GM21825 (cell line): ENCODE results near the gene HEATR9.
"Not testable (repeated sequence)": the region's sequence is repeated elsewhere in the genome, so short reads cannot be mapped to it uniquely, and the experiment has no call there.

ENCODE experiments used
- ATAC-seq: cut with Tn5 transposase; IDR thresholded peaks from one replicate; pipeline ENCODE4 v1.9.1; 2021; ENCODE audit warnings: mild to moderate bottlenecking, moderate library complexity; ENCODE audit not compliant: unreplicated experiment

HEATR9 gene, protein sequence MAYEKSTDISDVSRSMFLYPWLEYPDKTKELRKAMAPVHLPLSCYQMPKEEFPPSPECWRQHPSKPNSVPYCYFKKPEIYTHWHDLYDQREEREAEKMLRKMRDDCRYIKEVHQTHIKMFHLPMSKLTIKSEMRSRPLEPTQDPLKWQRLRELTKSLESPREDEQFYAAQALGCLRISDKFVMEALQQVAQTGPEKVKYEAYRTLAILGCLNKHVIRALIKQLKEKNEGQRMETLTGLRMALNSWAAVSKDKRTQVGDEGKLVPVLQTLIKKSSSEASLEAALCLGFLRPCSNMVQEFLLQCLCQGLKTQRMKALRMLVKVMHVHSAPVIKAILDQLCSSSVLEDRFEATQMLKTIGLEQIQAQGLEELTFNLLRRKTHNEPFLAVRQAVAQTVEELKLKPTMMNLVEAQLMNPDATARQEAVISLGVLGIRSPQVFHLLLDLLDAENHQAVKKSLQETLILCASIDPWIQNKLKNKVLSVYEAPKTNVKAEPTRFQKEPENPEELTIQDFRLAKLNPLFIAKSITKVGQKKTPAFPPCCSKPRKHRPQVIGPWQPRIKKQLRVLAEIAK

DNA sequence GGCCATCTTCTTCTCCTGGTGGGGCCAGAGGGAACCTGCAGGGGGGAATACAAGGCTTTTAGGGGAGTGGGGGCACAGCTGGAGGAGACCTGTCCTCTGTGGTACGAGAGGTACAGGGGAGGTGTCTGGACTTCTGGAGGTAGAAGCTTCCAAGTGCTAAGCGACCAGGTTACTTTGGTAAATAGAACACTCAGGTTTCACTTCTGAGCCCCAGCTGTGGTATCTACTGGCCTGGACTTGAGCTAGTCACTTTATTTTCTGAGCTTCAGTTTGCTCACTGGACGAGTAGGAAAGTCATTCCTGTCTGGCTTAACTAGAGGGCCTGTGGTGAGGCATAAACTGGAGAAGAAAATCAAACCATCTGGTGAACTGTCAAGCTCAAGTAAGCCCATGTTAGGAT, at the start of gene HEATR9:
Gene HEATR9 (minus strand): TSS at position 155 of the 400 bp plus-strand sequence. CDS start 149 bp downstream, at position 6.
- no peak for ATAC-seq

GRCh38 chr17:35917519-35918213, 49.0 kb upstream of the HEATR9 start:
- no peak for ATAC-seq

DNA sequence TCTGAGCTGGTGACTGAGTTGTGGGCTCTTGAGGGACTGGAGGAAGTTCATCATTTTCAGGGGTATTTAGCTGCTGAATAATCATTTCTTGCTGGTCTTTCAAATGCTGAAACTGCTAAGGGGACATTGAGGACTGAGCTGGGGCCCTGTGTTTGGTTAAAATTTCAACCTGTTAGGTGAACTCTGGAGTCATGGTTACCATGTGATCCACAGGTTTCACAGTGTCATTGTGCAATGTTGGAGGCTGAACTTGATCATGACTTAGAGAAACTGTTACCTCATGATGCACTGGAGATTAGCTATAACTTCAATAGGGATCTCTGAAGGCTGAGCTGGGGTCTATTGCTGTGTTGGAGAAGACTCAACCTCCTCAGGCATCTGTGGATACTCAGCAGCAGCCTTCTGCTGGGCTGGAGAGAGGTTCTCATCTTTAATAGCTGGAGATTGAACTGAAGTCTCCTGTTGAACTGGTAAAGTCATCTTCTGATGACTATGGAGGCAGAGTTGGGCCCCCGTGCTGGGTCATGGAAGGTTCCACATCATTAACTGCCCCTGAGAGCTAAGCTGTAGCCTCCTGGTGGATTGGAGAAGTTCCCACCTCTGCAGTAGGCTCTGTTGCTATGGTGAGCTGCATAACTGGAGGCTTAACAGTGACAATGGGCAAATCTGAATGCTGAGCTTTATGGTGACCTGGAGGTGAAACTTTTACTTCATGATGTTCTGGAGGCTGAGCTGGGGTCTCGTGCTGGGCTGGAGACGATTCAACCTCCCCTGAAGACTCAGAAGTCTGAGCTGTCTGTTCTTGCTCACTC, 46.7 kb upstream of the HEATR9 start:
- ATAC-seq, result no peak

DNA sequence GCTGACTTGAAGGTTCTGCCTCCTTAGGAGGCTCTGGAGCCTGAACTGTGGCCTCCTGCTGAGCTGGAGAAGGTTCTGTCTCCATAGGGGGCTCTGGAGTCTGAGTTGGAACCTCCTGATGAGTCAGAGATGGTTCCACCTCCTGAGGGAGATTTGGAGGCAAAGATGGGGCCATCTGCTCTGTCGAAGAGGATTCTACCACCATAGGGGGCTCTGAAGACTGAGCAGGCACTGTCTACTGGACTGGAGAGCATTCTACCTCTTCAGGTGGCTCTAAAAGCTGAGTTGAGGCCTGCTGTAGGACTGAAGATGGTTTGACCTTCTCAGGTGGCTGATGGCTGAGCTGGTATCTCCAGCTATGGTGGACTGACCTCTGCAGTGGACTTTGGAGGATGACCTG, 45.7 kb upstream of the HEATR9 start:
- ATAC-seq, result no peak

GRCh38 chr17:35913609-35914008, 44.9 kb upstream of the HEATR9 start:
- ATAC-seq, result no peak

DNA sequence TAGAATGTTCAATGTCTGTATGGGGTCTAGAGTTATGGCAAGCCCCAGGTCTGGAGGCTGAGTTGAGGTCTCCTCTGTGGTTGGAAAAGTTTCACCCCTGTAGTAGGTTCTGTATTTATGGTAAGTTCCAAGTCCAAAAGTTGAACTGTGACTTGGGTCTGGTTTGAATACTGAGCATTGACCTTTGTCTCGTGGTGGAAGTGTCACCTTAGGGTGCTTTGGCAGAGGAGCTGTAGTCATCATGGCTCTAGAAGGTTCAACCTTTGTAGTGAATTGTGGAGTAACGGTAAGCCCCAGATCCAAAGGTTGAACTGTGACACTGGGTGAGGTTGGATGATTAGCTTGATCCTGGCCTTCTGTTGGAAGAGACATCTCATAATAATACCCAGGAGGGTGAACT, 44.3 kb upstream of the HEATR9 start:
- no peak for ATAC-seq

DNA sequence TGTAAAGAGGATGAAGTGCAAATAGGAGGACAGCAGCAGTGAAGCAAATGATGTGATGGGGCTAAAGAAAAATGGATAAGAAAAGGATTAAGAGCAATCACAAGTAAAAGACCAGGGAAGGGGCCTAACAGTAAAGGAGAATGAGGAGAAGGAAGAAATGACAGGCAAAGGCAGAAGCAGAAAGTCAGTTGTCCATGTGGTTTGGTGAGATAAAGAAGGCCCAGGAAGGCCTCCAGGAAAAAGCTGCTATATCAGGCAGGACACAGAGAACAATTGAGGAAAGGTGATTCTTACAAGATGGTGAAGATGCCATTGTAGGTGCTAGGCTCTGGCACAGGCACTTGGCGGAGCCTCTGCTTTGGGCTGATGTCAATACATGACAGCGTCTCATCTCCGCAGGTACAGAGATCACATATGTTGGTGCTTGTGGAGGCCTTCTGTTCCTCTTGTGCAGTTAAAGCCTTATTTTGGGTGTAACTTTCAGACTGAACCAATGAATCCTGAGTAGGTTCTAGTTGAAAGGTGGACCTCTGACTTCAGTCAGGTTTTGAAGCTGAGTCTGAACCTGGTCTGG, 43.7 kb upstream of the HEATR9 start:
- no peak for ATAC-seq

DNA sequence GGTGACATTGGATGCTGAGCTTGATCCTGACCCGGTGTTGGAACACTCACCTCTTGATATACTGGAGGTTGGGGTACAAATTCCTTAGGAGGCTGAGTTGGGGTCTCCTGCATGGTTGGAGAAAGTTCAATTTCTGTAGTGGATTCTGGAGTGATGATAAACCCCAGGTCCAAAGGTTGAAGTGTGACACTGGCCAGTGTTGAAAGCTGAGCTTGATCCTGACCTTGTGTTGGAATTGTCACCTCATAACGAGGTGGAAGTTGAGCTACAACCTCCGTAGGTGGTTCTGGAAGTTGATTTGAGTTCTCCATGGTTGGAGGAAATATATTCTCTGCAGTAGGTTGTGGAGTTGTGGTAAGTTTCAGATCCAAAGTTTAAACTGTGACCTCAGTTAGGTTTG, 40.7 kb upstream of the HEATR9 start:
- ATAC-seq, result no peak

GRCh38 chr17:35907691-35908090, 39.0 kb upstream of the HEATR9 start:
- ATAC-seq, result no peak

- ATAC-seq, result no peak
Observed at GRCh38 chr17:35906926-35907637, 38.4 kb upstream of the HEATR9 start.

DNA sequence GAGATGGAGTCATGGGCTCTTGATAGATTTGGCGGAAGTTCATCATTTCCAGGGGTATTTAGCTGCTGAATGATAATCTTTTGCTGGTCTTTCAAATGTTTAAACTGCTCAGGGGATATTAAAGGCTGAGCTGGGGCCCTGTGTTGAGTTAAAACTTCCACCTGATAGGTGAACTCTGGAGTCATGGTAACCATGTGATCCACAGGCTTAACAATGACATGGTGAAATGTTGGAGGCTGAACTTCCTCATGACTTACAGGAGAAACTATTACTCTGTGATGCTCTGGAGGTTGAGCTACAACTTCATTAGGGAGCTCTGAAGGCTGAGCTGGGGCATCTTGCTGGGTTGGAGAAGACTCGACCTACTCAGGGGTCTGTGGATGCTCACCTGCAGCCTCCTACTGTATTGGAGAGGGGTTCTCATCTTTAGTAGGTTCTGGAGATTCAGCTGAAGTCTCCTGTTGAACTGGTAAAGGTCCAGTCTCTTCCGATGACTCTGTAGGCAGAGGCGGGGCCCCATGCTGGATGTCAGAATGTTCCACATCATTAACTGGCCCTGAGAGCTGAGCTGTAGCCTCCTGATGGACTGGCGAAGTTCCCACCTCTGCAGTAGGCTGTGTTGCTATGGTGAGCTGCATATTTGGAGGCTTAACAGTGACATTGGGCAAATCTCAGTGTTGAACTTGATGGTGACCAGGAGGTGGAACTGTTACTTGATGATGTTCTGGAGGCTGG, 37.7 kb upstream of the HEATR9 start:
- no peak for ATAC-seq

DNA sequence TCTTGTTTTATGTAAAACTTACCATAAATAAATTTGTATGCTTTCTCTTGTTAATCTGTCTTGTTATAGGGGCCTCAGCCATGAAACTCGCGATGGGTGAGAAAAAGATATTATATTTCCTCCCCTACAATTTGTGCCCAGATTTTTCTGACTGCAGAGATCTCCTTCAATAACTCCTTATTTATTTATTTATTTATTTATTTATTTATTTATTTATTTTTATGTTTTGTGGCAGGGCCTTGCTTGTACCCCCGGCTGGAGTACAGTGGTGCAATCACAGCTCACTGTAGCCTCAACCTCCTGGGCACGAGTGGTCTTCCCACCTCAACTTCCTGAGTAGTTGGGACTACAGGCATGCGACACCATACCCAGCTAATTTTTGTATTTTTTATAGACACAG, 34.8 kb upstream of the HEATR9 start:
- no peak for ATAC-seq

DNA sequence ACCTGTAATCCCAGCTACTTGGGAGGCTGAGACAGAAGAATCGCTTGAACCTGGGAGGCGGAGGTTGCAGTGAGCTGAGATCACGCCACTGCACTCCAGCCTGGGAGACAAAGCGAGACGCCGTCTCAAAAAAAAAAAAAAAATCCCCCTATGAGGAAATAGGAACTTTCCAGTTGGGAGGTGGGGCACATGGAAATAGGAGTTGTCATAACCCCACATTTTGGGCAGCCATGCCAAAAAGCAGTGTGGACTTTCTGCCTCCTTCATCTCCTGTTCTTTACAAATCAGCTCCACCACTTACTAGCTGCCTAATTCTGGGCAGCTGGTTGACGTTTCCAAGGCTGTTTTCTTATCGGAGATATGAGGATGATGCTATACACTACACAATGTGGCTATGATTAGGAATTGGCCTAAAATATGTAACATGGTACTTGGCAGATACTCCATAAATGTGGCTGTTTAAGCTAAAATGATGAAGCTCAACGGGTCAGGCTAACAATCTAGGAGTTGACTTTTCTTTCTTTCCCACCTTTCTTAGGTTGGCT, 33.0 kb upstream of the HEATR9 start:
- ATAC-seq, result no peak

DNA sequence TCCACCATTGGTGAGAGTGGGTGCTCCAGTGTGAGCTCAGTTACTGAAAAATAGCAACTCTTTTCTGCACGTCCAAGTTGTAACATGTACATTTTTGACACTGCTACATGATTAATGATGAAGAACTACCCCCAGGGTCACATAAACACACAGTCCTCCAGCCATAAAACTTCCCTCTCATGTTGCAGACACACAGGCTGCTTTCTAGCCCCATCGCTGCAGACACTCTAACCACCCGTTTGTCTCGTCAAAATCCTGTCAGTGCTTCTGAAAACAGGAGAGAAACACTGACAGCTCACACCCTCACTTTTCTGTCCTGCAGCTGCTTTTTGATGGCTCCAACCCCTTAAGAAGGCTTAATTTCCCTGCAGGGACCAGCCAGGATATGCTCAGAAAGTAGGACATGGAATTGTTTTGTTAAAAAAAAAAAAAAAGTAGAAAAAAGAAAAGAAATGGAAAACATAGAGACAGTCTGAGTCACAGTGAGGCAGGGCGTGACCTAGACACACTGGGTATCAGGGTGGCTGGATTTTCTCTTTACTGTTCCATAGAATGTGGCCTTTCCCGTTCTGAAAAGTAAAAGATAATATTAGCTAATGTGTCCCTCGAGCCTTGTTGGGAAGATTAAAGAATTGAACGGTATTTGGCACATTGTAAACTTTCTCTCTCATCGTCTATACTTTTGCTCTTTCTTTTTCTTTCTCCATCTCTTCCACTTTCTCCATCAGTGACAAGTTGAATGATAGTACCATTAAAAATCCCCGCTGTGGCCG, 32.2 kb upstream of the HEATR9 start:
- ATAC-seq, result no peak

GRCh38 chr17:35900280-35900679, 31.6 kb upstream of the HEATR9 start:
- ATAC-seq, result no peak

DNA sequence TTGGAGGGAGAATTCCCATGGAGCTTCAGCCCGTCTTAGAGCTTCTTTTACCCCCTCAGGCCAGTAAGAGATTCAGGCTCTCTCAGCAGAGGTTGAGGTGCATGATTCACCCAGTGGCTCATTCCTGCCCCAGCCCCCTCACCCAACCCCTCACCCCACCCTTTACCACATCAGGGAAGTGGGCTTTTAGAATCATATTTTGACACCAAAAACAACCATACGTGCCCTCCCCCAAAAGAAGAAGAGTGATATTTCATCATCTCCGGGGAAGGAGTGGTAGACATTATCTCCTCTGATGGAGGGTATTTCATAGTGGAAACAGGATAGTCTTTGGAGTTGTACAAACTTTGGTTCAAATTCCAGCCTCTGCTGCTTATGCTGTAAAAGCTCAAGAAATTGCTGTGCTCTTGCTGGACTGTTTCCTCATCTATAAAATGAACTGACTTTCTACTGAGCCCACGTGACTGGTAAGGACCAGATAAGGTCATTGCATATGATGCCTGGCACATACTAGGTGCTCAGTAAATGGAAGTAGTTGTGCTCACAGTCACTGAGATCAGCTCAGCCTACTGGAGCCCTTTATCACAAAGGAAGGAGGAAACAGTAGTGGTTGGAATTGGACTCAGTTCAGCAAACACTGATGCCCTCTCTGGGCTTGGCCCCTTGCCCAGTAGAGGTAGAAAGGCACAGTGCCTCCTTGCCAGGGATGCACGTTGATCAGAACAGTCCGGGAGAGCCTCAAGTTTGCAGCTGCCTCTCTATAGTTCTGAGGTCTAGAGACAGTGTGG, 29.8 kb upstream of the HEATR9 start:
- ATAC-seq, result no peak

DNA sequence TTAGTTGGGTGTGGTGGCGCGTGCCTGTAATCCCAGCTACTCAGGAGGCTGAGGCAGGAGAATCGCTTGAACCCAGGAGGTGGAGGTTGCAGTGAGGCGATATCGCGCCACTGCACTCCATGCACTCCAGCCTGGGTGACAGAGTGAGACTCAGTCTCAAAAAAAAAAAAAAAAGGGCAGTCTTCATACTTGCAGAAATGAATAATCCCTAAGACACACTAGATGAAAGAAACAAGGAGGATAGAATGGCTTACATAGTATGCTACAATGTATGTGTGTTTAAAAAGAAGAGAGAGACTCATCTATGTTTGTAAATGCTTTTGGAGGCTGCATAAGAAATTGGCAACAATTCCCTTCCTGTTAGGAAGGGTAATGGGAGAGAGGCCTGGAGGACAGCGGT, 29.1 kb upstream of the HEATR9 start:
- ATAC-seq, result not testable (repeated sequence)
